ENCODE measurements around the gene PRR7.

Gene PRR7

GRCh38 chr5:177447611-177448243 lies 1.1 kb downstream of the PRR7 start:
- peak overlapping the region; percentile 63 for H3K4me3 ChIP-seq (ENCODE audit: control insufficient read depth, low read depth, low read length)
- no peak for TF ChIP-seq CTCF (IDR thresholded peaks at IDR 0.05; ENCODE audit: control insufficient read depth, insufficient read depth, low read depth, low read length, missing control alignments)
- DNase-seq (ENCODE audit: low read depth) = no peak

- no peak for DNase-seq (ENCODE audit: low read depth)
- no peak overlapping the region for H3K4me3 ChIP-seq (ENCODE audit: control insufficient read depth, low read depth, low read length)
- no peak for TF ChIP-seq CTCF (IDR thresholded peaks at IDR 0.05; ENCODE audit: control insufficient read depth, insufficient read depth, low read depth, low read length, missing control alignments)
Observed at GRCh38 chr5:177448244-177448950, 1.8 kb downstream of the PRR7 start.

- DNase-seq (ENCODE audit: low read depth) = no peak
- no peak overlapping the region for H3K4me3 ChIP-seq (ENCODE audit: control insufficient read depth, low read depth, low read length)
- TF ChIP-seq CTCF (IDR thresholded peaks at IDR 0.05; ENCODE audit: control insufficient read depth, insufficient read depth, low read depth, low read length, missing control alignments) = no peak
Observed at GRCh38 chr5:177449140-177450061, 2.8 kb downstream of the PRR7 start.

GRCh38 chr5:177450667-177451424 lies 4.2 kb downstream of the PRR7 start:
- no peak overlapping the region for H3K4me3 ChIP-seq (ENCODE audit: control insufficient read depth, low read depth, low read length)
- TF ChIP-seq CTCF (IDR thresholded peaks at IDR 0.05; ENCODE audit: control insufficient read depth, insufficient read depth, low read depth, low read length, missing control alignments) = no peak
- DNase-seq (ENCODE audit: low read depth) = no peak

GRCh38 chr5:177452688-177453638 lies 6.3 kb downstream of the PRR7 start:
- no peak overlapping the region for H3K4me3 ChIP-seq (ENCODE audit: control insufficient read depth, low read depth, low read length)
- no peak for TF ChIP-seq CTCF (IDR thresholded peaks at IDR 0.05; ENCODE audit: control insufficient read depth, insufficient read depth, low read depth, low read length, missing control alignments)
- DNase-seq (ENCODE audit: low read depth) = no peak
